ENCODE measurements around the gene AP3M1. TPM values are rescaled to one million over a fixed set of nuclear protein-coding genes. Genes with fewer than 3 reads are reported as not detected.
"Not testable (repeated sequence)": the region's sequence is repeated elsewhere in the genome, so short reads cannot be mapped to it uniquely, and the experiment has no call there.

The AP3M1 gene
- total RNA-seq, 4 donors from 2014 or later, result 23.0 to 26.1 (median 24.3) TPM

GRCh38 chr10:74151879-74152722, 1.5 kb upstream of the AP3M1 start:
- 13 to 18% methylated on average over 5 of the region's 5 CpGs for WGBS, 2 donors
- Histone ChIP-seq H3K9me3 (no peaks in the 10 kb centered on the region), H3K4me1 (peaks cover 25 to 50% (median 27%) of the 10 kb centered on the region in 3 donors), H3K36me3 (peaks cover 0 to 14% (median 0%) of the 10 kb centered on the region in 3 donors), H3K27ac (peak overlapping the region; percentile 88 to 95 (median 92)), H3K4me3 (peak overlapping the region; percentile 73 to 99 (median 96)), H3K27me3 (no peaks in the 10 kb centered on the region)
- no peak for TF ChIP-seq CTCF (IDR thresholded peaks at IDR 0.05)
- no peak for TF ChIP-seq POLR2A (IDR thresholded peaks at IDR 0.05)
- no peak for DNase-seq
- intact Hi-C loops (cut with DNase I), result no loop called here

DNA sequence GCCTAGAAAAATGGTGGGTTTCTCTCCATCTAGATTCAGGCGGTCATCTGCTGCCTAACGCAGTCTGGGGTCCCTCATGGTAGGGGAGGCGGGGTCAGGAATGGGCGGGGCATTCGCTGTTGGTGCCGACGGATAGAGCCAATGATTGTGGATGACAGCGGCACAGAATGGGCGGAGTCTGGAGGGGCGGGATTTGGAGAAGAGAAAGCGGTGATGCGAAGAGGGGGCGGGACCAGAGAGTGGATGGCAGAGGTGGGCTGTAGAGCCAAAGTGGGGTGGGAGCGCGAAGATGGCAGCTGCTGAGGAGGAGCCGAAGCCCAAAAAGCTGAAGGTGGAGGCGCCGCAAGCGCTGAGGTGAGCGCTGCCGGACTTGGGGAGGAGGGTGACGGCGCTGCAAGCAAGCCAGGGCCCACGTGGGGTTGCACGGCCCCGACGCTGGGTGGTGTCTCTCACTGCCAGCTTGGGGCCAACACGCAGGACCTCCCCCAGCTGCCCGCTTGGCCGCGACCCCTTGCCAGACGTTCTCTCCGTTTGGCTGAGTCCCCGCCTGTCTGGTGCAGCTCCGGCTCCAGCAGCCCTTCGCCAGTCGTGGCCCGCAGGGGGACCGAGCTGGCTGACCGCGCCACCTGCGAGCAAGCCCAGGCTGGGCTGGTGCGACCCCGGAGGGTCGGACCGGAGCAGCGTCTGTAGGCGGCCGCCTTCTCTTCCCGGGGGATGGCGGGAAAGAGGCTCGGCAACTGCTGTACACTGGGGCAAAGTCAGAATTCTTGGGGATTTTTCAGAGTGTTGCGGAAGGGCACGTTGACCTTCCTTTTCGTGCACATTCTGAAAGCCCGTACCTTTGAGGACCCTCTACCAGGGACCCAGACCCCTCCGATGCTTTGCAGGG, 606 bp upstream of the AP3M1 start, which contains the start of gene ADK:
ADK (plus strand) TSS at position 232 of the 889 bp plus-strand sequence; CDS start at position 290, 58 bp downstream.
- peak within 1 kb of the TSS; percentile 88 to 95 (median 92) for H3K27ac ChIP-seq
- WGBS, 2 donors, result 0% methylated on average over 25 to 29 of the region's 57 CpGs
- H3K27me3 ChIP-seq, result no peaks in the 10 kb centered on the region
- H3K4me3 ChIP-seq, result peak within 1 kb of the TSS; percentile 73 to 99 (median 96)
- H3K36me3 ChIP-seq, result peaks cover 0 to 22% (median 0%) of the 10 kb centered on the region in 3 donors
- no peaks in the 10 kb centered on the region for H3K9me3 ChIP-seq
- TF ChIP-seq CTCF (IDR thresholded peaks at IDR 0.05), result peak in 5 of 6 experiments; percentile 6 to 31 (median 19)
- peak in 2 of 4 donors; percentile 53 to 81 for TF ChIP-seq POLR2A (IDR thresholded peaks at IDR 0.05)
- intact Hi-C loops (cut with DNase I), result no loop called here
- H3K4me1 ChIP-seq, result peaks cover 25 to 53% (median 27%) of the 10 kb centered on the region in 3 donors
- peak; percentile 93 for DNase-seq

DNA sequence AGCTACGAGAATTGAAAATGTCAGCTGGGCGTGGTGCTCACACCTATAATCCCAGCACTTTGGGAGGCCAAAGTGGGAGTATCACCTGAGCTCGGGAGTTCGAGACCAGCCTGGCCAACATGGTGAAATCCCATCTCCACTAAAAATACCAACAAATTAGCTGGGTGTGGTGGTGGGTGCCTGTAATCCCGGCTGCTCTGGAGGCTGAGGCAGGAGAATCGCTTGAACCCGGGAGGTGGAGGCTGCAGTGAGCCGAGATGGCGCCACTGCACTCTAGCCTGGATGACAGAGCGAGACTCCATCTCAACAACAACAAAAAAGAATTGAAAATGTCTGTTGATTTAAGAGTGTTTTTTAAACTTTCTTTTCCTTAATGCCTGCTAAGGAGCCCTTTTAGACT, 3.6 kb downstream of the AP3M1 start:
- intact Hi-C loops (cut with DNase I); H3K27me3 ChIP-seq; DNase-seq; H3K9me3 ChIP-seq; H3K4me3 ChIP-seq; H3K27ac ChIP-seq: not testable (repeated sequence)
- 83 to 93% methylated on average over 10 of the region's 10 CpGs for WGBS, 2 donors
- Histone ChIP-seq H3K36me3 (peaks cover 0 to 22% (median 0%) of the 10 kb centered on the region in 3 donors), H3K4me1 (peaks cover 19 to 50% (median 28%) of the 10 kb centered on the region in 3 donors)

GRCh38 chr10:74145133-74145532, 5.5 kb downstream of the AP3M1 start:
- peaks cover 14 to 44% (median 28%) of the 10 kb centered on the region in 3 donors for H3K4me1 ChIP-seq
- no peaks in the 10 kb centered on the region for H3K27me3 ChIP-seq
- H3K4me3 ChIP-seq, result no peak overlapping the region
- 21 to 23% methylated on average over 2 of the region's 2 CpGs for WGBS, 2 donors
- no peak for DNase-seq
- H3K27ac ChIP-seq, result peak overlapping the region in 2 of 4 donors; percentile 14 to 19
- intact Hi-C loops (cut with DNase I), result no loop called here
- TF ChIP-seq POLR2A (IDR thresholded peaks at IDR 0.05), result no peak
- peaks cover 0 to 26% (median 0%) of the 10 kb centered on the region in 3 donors for H3K36me3 ChIP-seq
- no peaks in the 10 kb centered on the region for H3K9me3 ChIP-seq

- Histone ChIP-seq H3K4me3 (no peak overlapping the region), H3K27ac (no peak overlapping the region), H3K27me3 (no peaks in the 10 kb centered on the region), H3K9me3 (no peaks in the 10 kb centered on the region), H3K36me3 (peaks cover 16 to 43% (median 24%) of the 10 kb centered on the region in 3 donors), H3K4me1 (peaks cover 4 to 13% (median 11%) of the 10 kb centered on the region in 3 donors)
- no peak for TF ChIP-seq CTCF (IDR thresholded peaks at IDR 0.05)
- no peak for TF ChIP-seq POLR2A (IDR thresholded peaks at IDR 0.05)
- 66 to 71% methylated on average over 2 of the region's 2 CpGs for WGBS, 2 donors
- DNase-seq, result no peak
- intact Hi-C loops (cut with DNase I), result no loop called here
Measured at GRCh38 chr10:74140553-74140952, 10.1 kb downstream of the AP3M1 start.

All from esophagus squamous epithelium (tissue), 5 donors.